HG03457 (cell line): ENCODE data around the gene VCP.

Source experiments
- ATAC-seq: cut with Tn5 transposase; IDR thresholded peaks from one replicate; pipeline ENCODE4 v1.9.1; 2021; ENCODE audit warnings: moderate number of reproducible peaks; ENCODE audit not compliant: unreplicated experiment

Gene VCP

GRCh38 chr9:35067056-35067455 lies 5.4 kb downstream of the VCP start:
- ATAC-seq: no peak

GRCh38 chr9:35060548-35061207 lies 11.7 kb downstream of the VCP start:
- no peak for ATAC-seq

GRCh38 chr9:35059438-35059837 lies 13.0 kb downstream of the VCP start:
- no peak for ATAC-seq

- no peak for ATAC-seq
Measured at GRCh38 chr9:35057271-35057620, 15.2 kb downstream of the VCP start.

GRCh38 chr9:35056571-35057270 lies 15.7 kb downstream of the VCP start:
- ATAC-seq: no peak

GRCh38 chr9:35054871-35055644 lies 17.4 kb downstream of the VCP start:
- ATAC-seq: no peak

GRCh38 chr9:35054185-35054835 lies 18.1 kb downstream of the VCP start:
- ATAC-seq: no peak

GRCh38 chr9:35051069-35051967 lies 21.1 kb downstream of the VCP start:
- ATAC-seq: no peak

GRCh38 chr9:35048511-35048910 lies 23.9 kb downstream of the VCP start:
- no peak for ATAC-seq

GRCh38 chr9:35044071-35044470 lies 28.4 kb downstream of the VCP start:
- no peak for ATAC-seq

GRCh38 chr9:35042891-35043545 lies 29.4 kb downstream of the VCP start:
- ATAC-seq: no peak

- no peak for ATAC-seq
Measured at GRCh38 chr9:35042081-35042604, 30.3 kb downstream of the VCP start.

- ATAC-seq: no peak
Measured at GRCh38 chr9:35035851-35036701, 36.3 kb downstream of the VCP start.

GRCh38 chr9:35033101-35033500 lies 39.3 kb downstream of the VCP start:
- ATAC-seq: no peak

GRCh38 chr9:35029852-35030251 lies 42.6 kb downstream of the VCP start:
- ATAC-seq: no peak

GRCh38 chr9:35029241-35029640 lies 43.2 kb downstream of the VCP start:
- ATAC-seq: no peak

GRCh38 chr9:35028341-35028740 lies 44.1 kb downstream of the VCP start:
- ATAC-seq: no peak

- no peak for ATAC-seq
Measured at GRCh38 chr9:35027860-35028259, 44.6 kb downstream of the VCP start.

- no peak for ATAC-seq
Measured at GRCh38 chr9:35027374-35027773, 45.1 kb downstream of the VCP start.
